GM19328 (cell line): ENCODE results near the gene CEMIP2.
"Not testable (repeated sequence)": the region's sequence is repeated elsewhere in the genome, so short reads cannot be mapped to it uniquely, and the experiment has no call there.

Source experiments
- ATAC-seq: cut with Tn5 transposase; IDR thresholded peaks from one replicate; pipeline ENCODE4 v1.9.1; 2021; ENCODE audit warnings: mild to moderate bottlenecking, moderate library complexity; ENCODE audit not compliant: unreplicated experiment

CEMIP2 gene

DNA sequence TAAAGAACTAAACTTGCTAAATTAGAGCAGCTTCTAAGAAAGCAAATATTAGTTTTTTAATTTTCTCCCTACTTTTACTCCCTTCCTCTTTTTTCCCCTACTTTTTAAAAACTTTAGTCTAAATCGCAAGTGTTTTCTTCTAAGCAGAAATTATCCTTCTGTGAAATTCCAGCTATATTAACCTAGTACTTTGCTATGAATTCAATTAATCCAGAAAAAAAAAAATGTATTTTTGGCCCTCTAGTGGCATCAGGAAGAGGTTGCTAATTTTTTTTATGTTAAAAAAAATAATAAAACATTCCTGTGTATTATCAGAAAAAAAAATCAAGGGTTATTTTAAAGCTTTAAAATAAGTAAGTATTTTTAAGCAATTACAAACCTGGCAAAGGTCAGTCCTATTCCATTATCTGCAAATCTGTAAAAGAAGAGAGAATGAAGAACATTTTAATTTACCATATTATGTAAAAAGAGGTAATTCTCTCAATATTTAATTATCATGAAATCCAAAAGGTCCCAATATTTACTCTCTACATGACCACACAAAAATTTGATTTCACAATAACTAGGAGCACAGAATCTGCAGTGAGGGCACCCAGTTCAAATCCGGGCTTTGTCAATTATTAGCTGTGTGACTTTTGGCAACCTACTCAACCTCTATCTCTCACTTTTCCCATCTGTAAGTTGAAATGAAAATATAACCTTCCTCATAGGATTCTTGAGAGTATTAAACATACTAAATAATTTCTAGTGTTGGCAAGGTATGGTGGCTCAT, 52.0 kb downstream of the CEMIP2 start:
- ATAC-seq, result no peak

DNA sequence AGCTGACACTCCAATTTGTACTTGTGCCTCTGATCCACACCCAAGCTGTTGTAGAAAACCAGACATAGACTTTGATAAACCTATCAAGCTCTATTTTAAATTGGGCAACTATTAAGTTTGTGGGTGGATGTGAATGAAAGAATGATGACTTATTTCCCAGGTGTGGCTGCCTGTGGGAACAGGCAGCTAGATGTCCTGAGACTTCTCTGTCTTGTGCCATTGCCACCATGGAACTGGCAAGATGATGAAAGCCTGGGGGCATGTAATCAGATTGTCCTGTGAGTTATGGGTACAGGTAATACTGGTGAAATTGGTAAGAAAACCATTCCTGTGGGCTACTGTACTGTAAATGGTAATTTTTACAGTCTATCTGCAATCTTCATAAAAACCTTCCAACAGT, 57.5 kb downstream of the CEMIP2 start:
- ATAC-seq, result no peak

DNA sequence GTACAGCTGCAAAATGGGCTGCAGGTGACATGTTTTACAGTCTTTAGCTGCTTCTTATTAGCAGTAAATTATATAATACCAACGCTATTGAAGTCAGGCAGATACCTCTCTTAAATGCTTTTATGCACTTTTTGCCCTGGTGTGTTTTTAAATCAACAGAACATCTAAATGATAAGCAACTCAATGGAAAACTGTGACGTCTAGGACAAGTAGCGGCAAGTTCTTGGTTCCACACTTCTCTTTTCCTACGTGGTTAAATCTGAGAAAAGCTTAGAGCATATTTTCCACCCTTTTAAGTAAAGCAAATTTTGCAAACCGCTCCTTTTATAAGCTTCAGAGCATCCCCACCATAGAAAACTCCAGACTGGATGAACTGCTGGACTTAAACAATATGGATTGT, 58.1 kb downstream of the CEMIP2 start:
- no peak for ATAC-seq

DNA sequence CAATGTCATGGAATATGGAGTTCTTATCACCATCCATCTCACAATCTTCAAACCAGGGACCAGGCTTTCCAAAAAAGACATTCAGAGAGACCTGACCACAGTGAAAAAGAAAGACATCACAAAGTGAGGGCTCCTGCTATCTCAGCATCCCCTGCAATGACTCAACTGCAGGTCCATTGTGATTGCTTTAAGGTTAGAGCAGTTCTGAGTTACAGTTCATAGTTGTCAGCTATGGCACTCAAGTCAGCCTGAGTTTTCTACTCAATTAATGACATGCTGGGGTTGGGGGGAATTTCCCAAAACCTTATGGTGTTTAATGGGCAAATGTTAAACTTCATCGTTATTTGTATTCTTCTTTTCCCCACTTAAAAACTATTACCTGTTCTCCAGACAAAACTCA, 58.9 kb downstream of the CEMIP2 start:
- ATAC-seq, result no peak

DNA sequence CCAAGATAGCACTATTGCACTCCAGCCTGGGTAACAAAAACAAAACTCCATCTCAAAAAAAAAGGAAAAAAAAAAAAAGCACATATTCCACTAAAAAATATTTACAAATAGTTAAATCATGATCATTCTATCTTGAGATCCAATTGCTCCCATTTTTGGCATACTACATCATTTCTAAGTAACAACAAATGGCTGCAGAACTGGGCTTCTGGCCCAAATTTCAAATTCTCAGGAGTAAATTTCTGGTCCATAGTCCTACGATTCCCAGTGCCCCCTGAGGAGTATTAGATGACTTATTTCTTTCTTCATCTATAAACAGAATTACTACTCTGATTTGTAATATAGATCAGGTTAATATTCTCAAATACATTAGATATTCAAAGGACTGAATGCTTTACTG, 62.1 kb downstream of the CEMIP2 start:
- ATAC-seq, result no peak

DNA sequence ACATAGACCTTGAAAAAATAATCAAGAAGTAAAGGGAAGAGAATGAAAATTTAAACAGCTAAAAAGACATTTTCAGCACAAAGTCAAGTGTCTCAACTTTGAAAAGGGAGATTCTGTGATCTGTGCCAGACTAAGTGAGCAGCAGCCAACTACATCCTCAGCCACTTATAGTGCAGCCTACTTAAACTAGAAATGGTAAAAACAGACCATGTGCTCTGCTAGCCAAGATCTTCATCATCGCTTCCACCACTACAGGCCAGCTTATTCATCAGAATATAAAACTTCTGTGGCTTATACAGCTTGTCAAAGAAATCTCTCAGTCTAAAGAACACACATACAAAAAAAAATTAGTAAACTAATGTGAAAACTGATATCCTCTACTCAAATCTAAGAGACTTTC, 63.5 kb downstream of the CEMIP2 start:
- ATAC-seq, result no peak

DNA sequence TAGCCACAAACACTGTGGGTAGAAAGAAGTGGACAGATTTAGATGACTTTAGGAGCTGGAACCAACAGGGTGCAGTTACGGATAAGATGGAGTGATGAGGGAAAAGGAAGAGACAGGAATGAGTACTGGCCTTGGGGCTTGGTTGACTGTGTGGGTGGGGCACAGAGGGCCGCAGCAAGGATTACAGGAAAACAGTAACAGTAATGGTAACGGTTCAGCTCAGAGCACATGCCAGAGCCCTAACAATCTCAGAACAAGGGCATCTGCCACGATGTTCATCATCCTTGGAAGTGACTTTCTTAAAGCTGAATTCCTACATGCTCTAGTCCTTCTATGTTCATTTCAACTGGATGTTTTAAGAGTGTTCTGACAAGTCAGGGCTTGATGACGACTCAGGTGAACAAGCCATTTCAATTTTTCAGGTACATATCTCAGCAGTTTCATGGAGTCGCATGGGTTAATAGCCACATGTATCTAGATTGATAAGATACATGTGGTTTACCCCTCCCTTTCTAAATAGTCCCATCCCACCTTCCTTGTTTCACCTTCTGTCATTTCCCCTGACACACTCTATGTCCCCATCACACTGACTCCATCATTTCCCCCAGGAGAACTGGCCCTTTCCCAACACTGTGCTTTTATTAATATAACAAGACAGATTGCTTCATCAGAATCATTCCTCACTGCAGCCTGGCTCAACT, 65.0 kb downstream of the CEMIP2 start:
- no peak for ATAC-seq

DNA sequence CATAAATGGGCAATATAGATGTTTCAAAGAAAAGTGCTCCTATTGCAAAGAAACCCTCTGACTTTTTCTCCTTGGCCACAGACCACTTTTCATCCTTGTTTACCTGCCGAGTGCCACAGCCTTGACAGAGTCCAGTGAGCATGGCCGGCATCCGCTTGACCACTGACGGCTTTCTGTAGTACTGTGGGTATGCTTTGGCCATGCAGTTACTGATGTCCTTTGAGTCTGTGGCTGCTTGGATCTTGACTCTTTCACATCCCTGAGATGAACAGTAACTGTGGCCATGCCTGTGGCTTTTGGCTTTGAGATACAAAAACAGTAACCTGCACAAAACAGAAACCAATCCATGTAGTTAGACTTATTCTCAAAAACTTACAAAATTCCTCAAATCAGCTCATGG, 70.4 kb downstream of the CEMIP2 start:
- no peak for ATAC-seq

DNA sequence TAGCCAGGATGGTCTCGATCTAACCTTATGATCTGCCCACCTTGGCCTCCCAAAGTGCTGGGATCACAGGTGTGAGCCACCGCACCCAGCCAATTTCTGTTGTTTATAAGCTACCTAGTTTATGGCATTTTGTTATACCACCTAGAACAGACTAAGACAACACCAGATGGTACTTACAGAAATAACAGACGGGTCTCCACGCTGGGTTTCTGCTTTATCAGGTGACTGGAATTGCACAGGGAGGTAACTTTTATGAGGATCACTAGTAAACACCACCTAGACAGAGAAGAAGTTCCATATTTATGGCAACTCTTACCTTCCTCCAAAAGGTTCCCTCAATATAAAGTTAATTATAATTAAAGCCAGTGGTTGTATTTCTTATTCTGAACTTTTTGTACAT, 74.0 kb downstream of the CEMIP2 start:
- no peak for ATAC-seq

DNA sequence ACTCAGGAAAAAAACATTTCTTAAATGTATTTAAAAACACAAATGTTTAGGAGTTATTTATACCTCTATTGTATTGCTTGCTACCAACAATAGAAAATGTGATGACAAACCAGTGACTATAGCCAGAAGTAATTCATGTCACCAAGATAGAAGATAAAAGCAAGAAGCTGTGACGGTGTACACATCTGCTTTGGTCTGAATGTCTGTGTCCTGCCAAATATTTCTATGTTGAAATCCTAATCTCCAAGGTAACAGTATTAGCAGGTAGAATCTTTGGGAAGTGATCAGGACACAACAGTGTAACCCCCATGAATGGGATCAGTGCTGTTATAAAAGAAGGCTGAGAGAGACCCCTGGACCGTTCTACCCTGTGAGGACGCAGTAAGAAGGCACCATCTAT, 74.7 kb downstream of the CEMIP2 start:
- no peak for ATAC-seq

DNA sequence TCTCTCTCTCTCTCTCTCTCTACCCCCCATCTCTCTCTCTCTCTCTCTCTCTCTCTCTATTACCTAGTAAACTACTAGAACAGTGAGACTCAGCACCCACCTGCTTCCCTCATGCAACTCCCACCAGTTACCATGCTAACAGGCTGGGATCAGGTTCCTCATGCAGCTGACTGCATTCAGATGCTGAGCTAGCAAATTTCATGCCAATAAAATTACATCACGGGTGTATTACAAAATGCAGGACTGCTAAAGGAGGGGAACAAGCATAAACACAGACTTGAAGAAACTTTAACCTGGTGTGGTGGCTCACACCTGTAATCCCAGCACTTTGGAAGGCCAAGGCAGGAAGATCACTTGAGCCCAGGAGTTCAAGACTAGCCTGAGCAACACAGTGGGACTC, 76.0 kb downstream of the CEMIP2 start:
- ATAC-seq, result no peak

DNA sequence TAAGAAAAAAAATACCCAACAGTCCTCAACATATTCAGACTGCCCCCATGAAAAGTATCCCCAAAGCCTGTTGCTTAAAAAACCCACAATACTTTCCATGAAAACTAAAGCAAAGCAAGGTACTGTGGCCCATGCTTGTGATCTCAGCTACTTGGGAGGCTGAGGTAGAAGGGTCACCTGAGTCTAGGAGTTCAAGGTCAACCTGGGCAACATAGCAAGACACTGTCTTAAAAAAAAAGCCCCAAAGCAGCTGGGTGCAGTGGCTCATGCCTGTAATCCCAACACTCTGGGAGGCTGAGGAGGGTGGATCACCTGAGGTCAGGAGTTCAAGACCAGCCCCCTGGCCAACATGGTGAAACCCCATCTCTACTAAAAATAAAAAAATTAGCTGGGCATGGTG, 76.7 kb downstream of the CEMIP2 start:
- ATAC-seq, result not testable (repeated sequence)

DNA sequence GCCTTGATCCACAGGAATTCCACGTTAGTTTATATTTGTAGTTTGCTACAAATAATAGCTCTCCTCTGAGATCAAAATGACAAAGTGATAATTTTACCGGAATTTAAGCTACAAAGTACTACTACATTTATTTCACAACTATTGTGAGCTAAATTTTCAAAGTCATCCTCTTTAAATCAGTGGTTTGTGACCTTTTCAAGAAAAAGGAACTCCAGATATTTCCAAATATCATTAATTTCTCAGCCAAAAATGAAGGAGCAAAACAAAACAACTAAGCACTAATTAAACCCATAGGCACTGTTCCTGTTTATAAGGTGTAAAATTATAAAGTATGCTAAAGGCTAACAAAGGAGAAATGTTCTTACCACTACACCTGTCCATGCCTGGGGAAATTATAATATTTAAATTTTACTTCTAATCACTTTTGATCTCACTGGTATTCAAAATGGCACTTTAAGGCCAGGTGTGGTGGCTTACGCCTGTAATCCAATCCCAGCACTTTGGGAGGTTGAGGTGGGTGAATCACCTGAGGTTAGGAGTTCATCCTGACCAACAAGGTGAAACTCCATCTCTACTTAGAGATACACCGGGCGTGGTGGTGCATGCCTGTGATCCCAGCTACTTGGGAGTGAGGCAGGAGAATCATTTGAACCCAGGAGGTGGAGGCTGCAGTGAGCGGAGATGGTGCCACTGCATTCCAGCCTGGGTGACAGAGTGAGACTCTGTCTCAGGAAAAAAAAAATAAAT, 77.5 kb downstream of the CEMIP2 start:
- ATAC-seq, result no peak

DNA sequence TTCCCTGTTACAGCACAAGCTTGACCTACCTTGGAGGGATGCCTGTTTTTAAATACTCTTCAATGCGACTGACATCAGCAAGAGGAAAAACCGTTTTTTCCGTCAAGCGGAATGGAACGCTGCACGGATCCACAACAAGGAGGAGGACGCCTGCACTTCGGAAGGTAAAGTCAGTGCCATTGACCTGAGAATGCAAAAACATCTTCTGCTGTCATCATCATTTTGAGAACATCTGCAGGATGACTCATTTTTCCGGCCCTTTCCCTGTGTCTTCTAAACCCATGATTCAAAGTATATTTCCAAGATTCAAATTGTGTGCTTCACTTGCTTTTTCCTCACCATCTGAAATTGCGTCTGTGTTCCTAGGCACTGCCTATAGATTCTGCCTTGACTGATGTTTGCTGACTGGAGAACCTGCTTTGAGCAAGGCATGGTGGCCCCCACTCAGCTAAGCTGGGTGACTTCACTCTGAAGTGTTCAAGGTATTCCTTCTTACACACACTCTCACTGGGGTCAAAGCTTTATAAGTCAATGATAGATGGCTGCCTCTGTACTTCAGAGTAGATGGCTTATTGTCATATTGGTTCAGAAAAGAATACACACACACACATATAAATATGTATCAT, 78.1 kb downstream of the CEMIP2 start:
- no peak for ATAC-seq

DNA sequence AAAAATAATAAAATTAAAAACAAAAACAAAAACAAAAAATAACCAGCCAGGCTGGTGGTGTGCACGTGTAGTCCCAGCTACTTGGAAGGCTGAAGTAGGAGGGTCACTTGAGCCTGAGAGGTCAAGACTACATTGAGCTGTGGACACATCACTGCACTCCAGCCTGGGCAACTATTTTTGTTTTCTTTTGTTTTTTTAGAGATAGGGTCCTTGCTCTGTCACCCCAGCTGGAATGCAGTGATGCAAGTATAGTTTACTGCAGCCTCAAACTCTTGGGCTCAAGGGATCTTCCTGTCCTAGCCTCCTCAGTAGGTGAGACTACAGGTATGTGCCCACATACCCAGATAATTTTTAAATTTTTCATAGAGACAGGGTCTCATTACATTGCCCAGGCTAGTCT, 80.6 kb downstream of the CEMIP2 start:
- ATAC-seq, result no peak

DNA sequence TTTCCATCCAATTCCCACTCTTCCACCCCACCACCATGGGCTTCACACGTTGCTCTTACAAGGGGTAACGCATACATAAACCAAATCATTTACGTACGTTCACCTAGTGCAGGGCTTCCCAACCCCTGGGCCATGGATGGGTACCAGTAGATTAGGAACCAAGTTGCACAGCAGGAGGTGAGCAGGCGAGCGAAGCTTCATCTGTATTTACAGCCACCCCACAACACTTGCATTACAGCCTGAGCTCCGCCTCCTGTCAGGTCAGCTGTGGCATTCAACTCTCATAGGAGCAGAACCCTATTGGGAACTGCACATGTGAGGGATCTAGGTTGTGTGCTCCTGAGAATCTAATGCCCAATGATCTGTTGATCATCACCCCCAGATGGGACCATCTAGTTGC, 82.3 kb downstream of the CEMIP2 start:
- no peak for ATAC-seq

DNA sequence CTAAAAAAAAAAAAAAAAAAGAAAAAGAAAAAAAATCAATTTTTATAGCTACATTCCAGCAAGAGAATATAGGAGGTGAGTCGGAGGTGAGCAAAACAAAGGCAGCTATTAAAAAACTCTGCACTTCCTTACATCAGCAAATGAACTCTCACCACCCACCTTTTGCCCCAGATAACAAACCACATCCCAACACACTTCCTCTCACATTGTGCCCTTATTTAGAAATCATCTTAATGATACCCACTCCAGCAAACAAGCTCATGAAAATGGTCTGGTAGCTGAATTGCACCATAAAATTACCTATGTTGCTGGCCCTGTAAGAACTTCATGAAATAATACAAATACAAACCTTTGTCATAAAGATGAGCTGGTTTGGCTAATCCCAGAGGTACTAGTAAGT, 82.9 kb downstream of the CEMIP2 start:
- no peak for ATAC-seq

DNA sequence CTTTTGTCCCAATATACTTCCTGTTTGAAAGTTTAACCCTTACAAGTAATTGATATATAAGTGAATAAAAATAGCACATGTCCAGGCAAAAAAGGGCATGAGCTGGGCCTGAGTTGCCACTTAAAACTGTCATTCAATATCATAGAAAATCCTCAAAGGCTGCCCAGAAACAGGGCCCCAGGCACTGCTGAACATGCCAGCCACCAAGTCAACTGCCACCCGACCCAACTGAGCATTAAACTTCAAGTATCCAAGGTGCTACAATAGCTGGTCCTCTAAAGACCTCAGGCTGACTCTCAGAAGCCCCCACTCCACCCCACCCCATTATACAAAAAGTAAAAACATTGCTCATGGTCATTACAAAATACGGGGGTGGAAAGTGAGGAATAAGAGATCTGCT, 83.7 kb downstream of the CEMIP2 start:
- no peak for ATAC-seq

DNA sequence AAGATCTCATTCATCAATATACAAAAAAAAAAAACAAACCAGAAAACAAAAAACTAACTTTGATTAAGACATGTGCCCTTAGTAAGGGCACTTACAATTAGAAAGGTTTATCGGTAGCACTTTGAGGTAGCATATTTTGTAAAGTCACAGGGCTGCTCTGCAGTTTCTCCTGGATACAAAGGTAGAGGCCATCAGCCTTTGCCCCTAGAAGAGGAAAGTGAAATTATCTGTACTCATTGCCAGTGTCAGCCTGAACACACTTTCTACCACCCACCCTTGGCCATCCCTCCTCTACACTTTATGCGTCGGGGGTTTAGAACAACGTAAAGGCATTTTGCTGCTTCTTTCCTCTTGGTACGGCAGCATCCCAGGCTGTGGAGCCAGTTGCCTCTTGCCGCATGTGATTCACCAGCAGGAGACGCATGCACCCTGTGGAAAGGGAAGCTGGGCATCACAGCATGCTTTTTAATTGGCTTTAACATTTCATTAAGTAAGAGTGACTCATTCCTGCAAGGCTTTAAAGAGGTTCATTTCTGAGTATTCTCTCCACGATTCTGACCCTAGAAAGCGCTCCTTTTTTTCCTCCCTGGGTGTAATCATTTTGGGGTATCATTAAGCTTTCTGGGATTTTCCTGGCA, 84.6 kb downstream of the CEMIP2 start:
- ATAC-seq, result no peak

DNA sequence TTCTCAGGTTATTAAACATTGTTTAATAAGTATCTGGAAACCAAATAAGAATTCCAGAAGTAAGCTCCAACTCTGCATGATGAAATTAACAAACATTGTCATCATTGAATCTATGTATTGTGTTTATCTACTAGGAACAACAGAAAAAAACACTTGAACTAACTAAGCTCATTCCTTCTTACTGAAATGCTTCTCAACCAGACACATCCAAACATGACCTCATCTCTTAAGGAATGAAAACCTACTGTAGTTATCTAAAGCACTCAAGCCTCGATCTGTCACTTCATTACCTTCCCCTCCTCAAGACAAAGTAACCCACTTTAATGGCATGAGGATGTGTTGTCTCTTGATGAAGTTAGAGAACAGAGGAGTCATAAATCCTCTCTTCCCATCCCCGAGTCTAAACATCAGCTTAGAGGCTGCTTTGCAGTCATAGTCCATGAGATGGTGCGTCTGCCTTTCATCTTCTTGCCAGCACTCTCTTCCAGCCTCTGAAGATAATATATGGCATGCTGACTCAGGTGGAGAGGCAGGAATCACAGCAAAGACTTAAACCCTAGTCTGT, 86.5 kb downstream of the CEMIP2 start:
- no peak for ATAC-seq
